ENCODE measurements around the gene RTF2.

- TF ChIP-seq, protein P1, sequence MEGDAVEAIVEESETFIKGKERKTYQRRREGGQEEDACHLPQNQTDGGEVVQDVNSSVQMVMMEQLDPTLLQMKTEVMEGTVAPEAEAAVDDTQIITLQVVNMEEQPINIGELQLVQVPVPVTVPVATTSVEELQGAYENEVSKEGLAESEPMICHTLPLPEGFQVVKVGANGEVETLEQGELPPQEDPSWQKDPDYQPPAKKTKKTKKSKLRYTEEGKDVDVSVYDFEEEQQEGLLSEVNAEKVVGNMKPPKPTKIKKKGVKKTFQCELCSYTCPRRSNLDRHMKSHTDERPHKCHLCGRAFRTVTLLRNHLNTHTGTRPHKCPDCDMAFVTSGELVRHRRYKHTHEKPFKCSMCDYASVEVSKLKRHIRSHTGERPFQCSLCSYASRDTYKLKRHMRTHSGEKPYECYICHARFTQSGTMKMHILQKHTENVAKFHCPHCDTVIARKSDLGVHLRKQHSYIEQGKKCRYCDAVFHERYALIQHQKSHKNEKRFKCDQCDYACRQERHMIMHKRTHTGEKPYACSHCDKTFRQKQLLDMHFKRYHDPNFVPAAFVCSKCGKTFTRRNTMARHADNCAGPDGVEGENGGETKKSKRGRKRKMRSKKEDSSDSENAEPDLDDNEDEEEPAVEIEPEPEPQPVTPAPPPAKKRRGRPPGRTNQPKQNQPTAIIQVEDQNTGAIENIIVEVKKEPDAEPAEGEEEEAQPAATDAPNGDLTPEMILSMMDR (IDR thresholded peaks at IDR 0.05; ENCODE audit: low read length), result no peak
- no peak for TF ChIP-seq EZH2phosphoT487 (IDR thresholded peaks at IDR 0.05; ENCODE audit: low read length)
Observed at GRCh38 chr20:56460459-56460858, 8.0 kb upstream of the RTF2 start.

All from MM.1S (cell line).